GM12878 (cell line): ENCODE results near the gene OSGEP. TPM values are rescaled to one million over a fixed set of nuclear protein-coding genes. Genes with fewer than 3 reads are reported as not detected.

Experiments
- ATAC-seq: fragments of 200-7000 bp; cut with Tn5 transposase; 3 replicates; pipeline ENCODE4 v1.9.1; 2020; ENCODE audit warnings: mild to moderate bottlenecking, moderate library complexity
- BruUV-seq: library from RNA; stranded (reverse); fragments of 400-500 nt; replicated peaks from 2 replicates; lab custom pipeline; 2021; lab: Mats Ljungman, UMichigan
- CTCF ChIA-PET: fragments of 300-600 bp; sonication (Branson Sonifier 250); formaldehyde crosslinking; extraction: SDS; loops from one replicate; lab custom pipeline; 2021; ENCODE audit warnings: inconsistent platforms; lab: Yijun Ruan, JAX
- POLR2A ChIA-PET: fragments of 350-600 bp; formaldehyde crosslinking; extraction: SDS; loops from one replicate; lab custom pipeline; 2021; ENCODE audit warnings: inconsistent platforms; lab: Charles Lee
- RAD21 ChIA-PET: fragments of 300-600 bp; sonication (Branson Sonifier 250); formaldehyde crosslinking; loops from one replicate; lab custom pipeline; 2023; ENCODE audit warnings: antibody characterized with exemption; ENCODE audit not compliant: unreplicated experiment; lab: Charles Lee
- SMC1A ChIA-PET: fragments of 300-600 bp; sonication (Branson Sonifier 250); formaldehyde crosslinking; loops from one replicate; lab custom pipeline; 2023; ENCODE audit not compliant: unreplicated experiment, uncharacterized antibody; lab: Charles Lee
- DNase-seq: peaks from one replicate; pipeline ENCODE4 v3.0.0-alpha.2; 2011; ENCODE audit warnings: low read depth, low spot score
- FAIRE-seq: peaks from 3 replicates; lab custom pipeline; 2011; peaks lifted over from hg19 to GRCh38; lab: Jason Lieb, UNC
- H2AFZ ChIP-seq: 2 replicates; pipeline ENCODE4 v1.6.0; 2011; ENCODE audit warnings: low read depth, low read length, control low read depth; ENCODE audit not compliant: control insufficient read depth
- H3K27ac ChIP-seq: 2 replicates; pipeline ENCODE4 v1.5.1; 2011; ENCODE audit warnings: control low read depth; ENCODE audit not compliant: control insufficient read depth, insufficient read depth
- H3K27me3 ChIP-seq, 2 experiments: replicated peaks in 1 of 2; 2 replicates each; pipeline versions ENCODE4 v1.6.0 to v1.6.1; 2011; ENCODE audit warnings: low read length in 1 of 2; ENCODE audit not compliant: control insufficient read depth in 2 of 2, insufficient read depth in 2 of 2
- H3K36me3 ChIP-seq, 2 experiments: 2 replicates each; pipeline ENCODE4 v1.5.1; 2011; ENCODE audit warnings: low read length in 1 of 2; ENCODE audit not compliant: control insufficient read depth in 2 of 2, insufficient read depth in 2 of 2
- H3K4me1 ChIP-seq: 2 replicates; pipeline ENCODE4 v1.6.1; 2011; ENCODE audit warnings: mild to moderate bottlenecking, low read length, moderate library complexity, mixed read lengths; ENCODE audit not compliant: control insufficient read depth, insufficient read depth
- H3K4me2 ChIP-seq: 2 replicates; pipeline ENCODE4 v1.6.0; 2011; ENCODE audit warnings: control low read depth; ENCODE audit not compliant: control insufficient read depth, insufficient read depth
- H3K4me3 ChIP-seq: fragments of 200-600 bp; sonication (generic); 2 replicates; pipeline ENCODE4 v1.5.1; 2016
- H3K79me2 ChIP-seq: 2 replicates; pipeline ENCODE4 v1.6.0; 2011; ENCODE audit warnings: low read length; ENCODE audit not compliant: control insufficient read depth, insufficient read depth
- H3K9ac ChIP-seq: 2 replicates; pipeline ENCODE4 v1.8.0; 2011; ENCODE audit warnings: low read length, control low read depth, mixed read lengths; ENCODE audit not compliant: control insufficient read depth, insufficient read depth
- H3K9me3 ChIP-seq: replicated peaks from 3 replicates; pipeline ENCODE4 v1.5.1; 2011; ENCODE audit warnings: mild to moderate bottlenecking, low read length; ENCODE audit not compliant: control insufficient read depth, insufficient read depth
- H4K20me1 ChIP-seq: 2 replicates; pipeline ENCODE4 v1.6.0; 2011; ENCODE audit not compliant: control insufficient read depth, insufficient read depth
- EED ChIP-seq: sonication (generic); IDR thresholded peaks from 2 replicates; pipeline ENCODE4 v1.6.1; 2016; ENCODE audit warnings: antibody characterized with exemption, low read depth
- ETV6 ChIP-seq, 2 experiments: fragments of 450-650 bp in 1 of 2; IDR thresholded peaks in 1 of 2; conservative IDR thresholded peaks in 1 of 2; 2 replicates each; pipeline ENCODE4 v1.6.1; 2014; ENCODE audit warnings: antibody characterized with exemption in 1 of 2, borderline replicate concordance in 1 of 2, low read depth in 1 of 2, mild to moderate bottlenecking in 1 of 2, moderate library complexity in 1 of 2
- IKZF1 ChIP-seq: fragments of 450-650 bp; conservative IDR thresholded peaks from 2 replicates; pipeline ENCODE4 v1.6.1; 2017; ENCODE audit warnings: antibody characterized with exemption, mild to moderate bottlenecking
- IKZF2 ChIP-seq, 2 experiments: fragments of 450-650 bp; IDR thresholded peaks; 2 replicates each; pipeline ENCODE4 v1.6.1; 2017; ENCODE audit warnings: mild to moderate bottlenecking in 2 of 2, moderate library complexity in 2 of 2
- MAX ChIP-seq: IDR thresholded peaks from 2 replicates; pipeline ENCODE4 v1.6.1; 2012; ENCODE audit warnings: low read depth, low read length, improper control_type of control experiment
- MEF2A ChIP-seq: IDR thresholded peaks from 2 replicates; pipeline ENCODE4 v1.6.1; 2011; ENCODE audit warnings: low read depth, mild to moderate bottlenecking, low read length, moderate library complexity; ENCODE audit not compliant: insufficient read depth
- MXI1 ChIP-seq: fragments of 150-350 bp; IDR thresholded peaks from 2 replicates; pipeline ENCODE4 v1.6.1; 2011; ENCODE audit warnings: low read depth, mild to moderate bottlenecking, inconsistent platforms, low read length, improper control_type of control experiment
- NFYB ChIP-seq: IDR thresholded peaks from 2 replicates; pipeline ENCODE4 v1.6.1; 2011; ENCODE audit warnings: low read depth, mild to moderate bottlenecking, low read length, improper control_type of control experiment, moderate library complexity; ENCODE audit not compliant: insufficient read depth
- NR2C1 ChIP-seq: fragments of 450-650 bp; IDR thresholded peaks from 2 replicates; pipeline ENCODE4 v1.6.1; 2017; ENCODE audit warnings: antibody characterized with exemption, mild to moderate bottlenecking, moderate library complexity
- RAD21 ChIP-seq: IDR thresholded peaks from 2 replicates; pipeline ENCODE4 v1.6.1; 2011; ENCODE audit warnings: mild to moderate bottlenecking, low read depth, low read length, moderate library complexity; ENCODE audit not compliant: insufficient read depth
- RUNX3 ChIP-seq: IDR thresholded peaks from 2 replicates; pipeline ENCODE4 v1.6.1; 2012; ENCODE audit warnings: low read length, inconsistent platforms
- SPI1 ChIP-seq: IDR thresholded peaks from 2 replicates; pipeline ENCODE4 v1.6.1; 2011; ENCODE audit warnings: low read depth, mild to moderate bottlenecking, low read length, moderate library complexity, borderline replicate concordance; ENCODE audit not compliant: insufficient read depth
- ZNF622 ChIP-seq: fragments of 450-650 bp; IDR thresholded peaks from 2 replicates; pipeline ENCODE4 v1.6.1; 2017; ENCODE audit warnings: mild to moderate bottlenecking, inconsistent platforms
- ZNF687 ChIP-seq: fragments of 450-650 bp; IDR thresholded peaks from 2 replicates; pipeline ENCODE4 v1.6.1; 2017; ENCODE audit warnings: mild to moderate bottlenecking, moderate library complexity
- WGBS: methylation state at CpG from one replicate; pipeline ENCODE4 v1.1.6; 2016; ENCODE audit warnings: low lambda C conversion rate; ENCODE audit not compliant: insufficient replicate concordance, insufficient coverage; ENCODE audit errors: missing lambda C conversion rate; 5-methylcytosine and 5-hydroxymethylcytosine counted together
- in situ Hi-C: fragments of 300-500 bp; cut with MboI; formaldehyde crosslinking; loops from 9 replicates; pipeline ENCODE4 v1.14.3; 2018; ENCODE audit warnings: mixed read lengths
- intact Hi-C: fragments of 100-400 bp; cut with micrococcal nuclease; formaldehyde crosslinking; loops from one replicate; pipeline ENCODE4 v1.14.2; 2022; ENCODE audit not compliant: unreplicated experiment
- polyA plus RNA-seq, 11 experiments: library from polyadenylated mRNA; depleted of rRNA in 4 of 11; unstranded in 6 of 11; stranded (reverse) in 5 of 11; fragments of >200 nt; fragmentation: Nextera tagmentation in 4 of 11; fragmentation: Illumina TruSeq in 1 of 11; extraction: Ambion mirVana in 4 of 11; extraction: Trizol in 1 of 11; gene quantifications; 1 replicate in 1 of 11; 2 replicates in 10 of 11; pipeline versions ENCODE4 v1.2.1 to v1.2.3, GENCODE V29; 2011 to 2016; ENCODE audit warnings: inconsistent platforms in 2 of 11, missing spikeins in 2 of 11, low read depth in 1 of 11
- total RNA-seq, 4 experiments: library from RNA; depleted of rRNA in 3 of 4; stranded (reverse); fragments of >200 nt in 3 of 4; fragmentation: Illumina TruSeq in 1 of 4; extraction: Trizol in 1 of 4; gene quantifications; 2 replicates each; pipeline versions ENCODE4 v1.2.1 to v1.2.3, GENCODE V29; 2013 to 2021
- TF ChIP-seq, protein P1 (sequence below), 3 experiments: IDR thresholded peaks in 2 of 3; conservative IDR thresholded peaks in 1 of 3; 2 replicates each; pipeline ENCODE4 v1.5.1; 2011; ENCODE audit warnings: low read depth in 3 of 3, low read length in 3 of 3, mild to moderate bottlenecking in 3 of 3, control low read depth in 2 of 3, moderate library complexity in 2 of 3, inconsistent platforms in 1 of 3, mixed read lengths in 1 of 3; ENCODE audit not compliant: control insufficient read depth in 2 of 3, insufficient read depth in 1 of 3; ENCODE audit errors: extremely low read depth in 1 of 3

Gene OSGEP
- total and polyA plus RNA-seq, 10 of the 15 experiments (the other 5 are each of a cell fraction or from before 2014, with no cell fraction given): 47.8 to 88.9 (median 52.8) TPM

GRCh38 chr14:20438664-20439063 is 15.9 kb downstream of the OSGEP start:
- H4K20me1 ChIP-seq: no peaks in the 10 kb centered on the region
- H3K9ac ChIP-seq: no peak overlapping the region
- no peak overlapping the region for H3K27ac ChIP-seq
- no peaks in the 10 kb centered on the region for H3K36me3 ChIP-seq
- no peaks in the 10 kb centered on the region for H3K79me2 ChIP-seq
- 0 out of 2 replicates have a peak, but pooled peaks have one; percentile 8 for TF ChIP-seq RUNX3
- no peak for TF ChIP-seq RAD21
- peak; percentile 15 to 33; a peak in 1 of 4 replicates for TF ChIP-seq IKZF2 (IDR thresholded peaks at IDR 0.05)
- TF ChIP-seq MXI1: no peak
- TF ChIP-seq, protein P1, sequence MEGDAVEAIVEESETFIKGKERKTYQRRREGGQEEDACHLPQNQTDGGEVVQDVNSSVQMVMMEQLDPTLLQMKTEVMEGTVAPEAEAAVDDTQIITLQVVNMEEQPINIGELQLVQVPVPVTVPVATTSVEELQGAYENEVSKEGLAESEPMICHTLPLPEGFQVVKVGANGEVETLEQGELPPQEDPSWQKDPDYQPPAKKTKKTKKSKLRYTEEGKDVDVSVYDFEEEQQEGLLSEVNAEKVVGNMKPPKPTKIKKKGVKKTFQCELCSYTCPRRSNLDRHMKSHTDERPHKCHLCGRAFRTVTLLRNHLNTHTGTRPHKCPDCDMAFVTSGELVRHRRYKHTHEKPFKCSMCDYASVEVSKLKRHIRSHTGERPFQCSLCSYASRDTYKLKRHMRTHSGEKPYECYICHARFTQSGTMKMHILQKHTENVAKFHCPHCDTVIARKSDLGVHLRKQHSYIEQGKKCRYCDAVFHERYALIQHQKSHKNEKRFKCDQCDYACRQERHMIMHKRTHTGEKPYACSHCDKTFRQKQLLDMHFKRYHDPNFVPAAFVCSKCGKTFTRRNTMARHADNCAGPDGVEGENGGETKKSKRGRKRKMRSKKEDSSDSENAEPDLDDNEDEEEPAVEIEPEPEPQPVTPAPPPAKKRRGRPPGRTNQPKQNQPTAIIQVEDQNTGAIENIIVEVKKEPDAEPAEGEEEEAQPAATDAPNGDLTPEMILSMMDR (IDR thresholded peaks at IDR 0.05 in 2 of 3, conservative IDR thresholded peaks at IDR 0.05 in 1 of 3; ENCODE audit: control insufficient read depth in 2 of 3, extremely low read depth in 1 of 3, insufficient read depth in 1 of 3, low read depth in 3 of 3, low read length in 3 of 3): no peak
- TF ChIP-seq MAX: no peak
- no peak for TF ChIP-seq ETV6 (conservative IDR thresholded peaks at IDR 0.05 in 1 of 2, IDR thresholded peaks at IDR 0.05 in 1 of 2; ENCODE audit: borderline replicate concordance in 1 of 2, low read depth in 1 of 2)
- no peak for TF ChIP-seq MEF2A
- no peak for TF ChIP-seq ZNF687
- no peak for TF ChIP-seq ZNF622
- peak; percentile 84; the same call in 1 of the 2 replicates for TF ChIP-seq SPI1
- TF ChIP-seq NR2C1: no peak
- TF ChIP-seq EED: 0 out of 2 replicates have a peak, but pooled peaks have one; percentile 38
- 0 out of 2 replicates have a peak, but pooled peaks have one; percentile 32 for TF ChIP-seq IKZF1
- TF ChIP-seq NFYB: no peak
- TF ChIP-seq, all 136 proteins: peak for 5
- ATAC-seq (peak; percentile 69), FAIRE-seq (no peak), DNase-seq (no peak)
- Histone ChIP-seq H3K4me3 (no peak overlapping the region), H2AFZ (no peak overlapping the region), H3K27me3 (no peaks in the 10 kb centered on the region), H3K9me3 (no peaks in the 10 kb centered on the region; the same call in 2 of the 3 replicates), H3K4me2 (no peak overlapping the region), H3K4me1 (no peaks in the 10 kb centered on the region)
- CTCF ChIA-PET: no interaction called here
- no TSS peak for BruUV-seq
- in situ Hi-C loops: no loop called here
- intact Hi-C loops: no loop called here
- 56% methylated on average over 7 of the region's 7 CpGs for WGBS
- SMC1A ChIA-PET: no interaction called here
- POLR2A ChIA-PET: no interaction called here
- RAD21 ChIA-PET: no interaction called here
